ENCODE results near the gene DYNLL1. TPM values are rescaled to one million over a fixed set of nuclear protein-coding genes. Genes with fewer than 3 reads are reported as not detected.

DYNLL1 gene
- total RNA-seq, 1 experiment from 2014 or later: 618 TPM

DNA sequence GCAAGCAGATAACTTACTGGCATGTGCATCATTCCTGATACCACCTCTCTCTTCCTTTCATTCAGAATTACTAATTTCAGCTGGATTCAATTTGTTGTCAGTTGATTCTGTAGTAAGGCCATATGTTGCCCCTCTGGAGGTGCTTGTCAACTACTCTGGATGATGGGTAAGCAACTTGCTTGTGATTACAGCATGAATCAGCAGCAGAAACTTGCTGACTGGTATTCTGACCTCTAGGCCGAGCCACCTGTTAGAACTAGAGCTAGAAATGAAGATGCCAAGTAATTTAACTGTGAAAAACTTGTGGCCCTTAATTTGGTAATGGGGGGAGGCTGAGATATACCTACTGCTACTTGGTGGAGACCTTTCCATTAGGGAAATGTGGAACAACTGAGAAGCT is 43.4 kb downstream of the DYNLL1 start:
- H2AFZ ChIP-seq (ENCODE audit: low read length): no peak overlapping the region
- no peak overlapping the region for H3K4me3 Mint-ChIP-seq
- no peak for DNase-seq
- no peak overlapping the region for H3K14ac ChIP-seq (ENCODE audit: insufficient read depth, low read length)
- no peak overlapping the region for H3K27ac ChIP-seq (ENCODE audit: insufficient read length, low read depth, low read length)
- no peak overlapping the region for H2BK5ac ChIP-seq (ENCODE audit: insufficient read length, low read length)
- H3K4me1 Mint-ChIP-seq: peaks cover 18 to 33% of the 10 kb centered on the region in 2 experiments
- H2BK15ac ChIP-seq (ENCODE audit: low read depth, low read length): no peak overlapping the region
- H3K4me2 ChIP-seq (ENCODE audit: insufficient read depth, insufficient read length, low read length): no peak overlapping the region
- H3K23me2 ChIP-seq (ENCODE audit: insufficient read length, low read depth, low read length, poor library complexity, severe bottlenecking): peaks cover 6% of the 10 kb centered on the region
- no peak overlapping the region for H3K23ac ChIP-seq (ENCODE audit: insufficient read length, low read depth, low read length)
- WGBS (ENCODE audit: extremely low coverage, insufficient read length, low lambda C conversion rate): no CpG with 5 or more reads among the region's 1 CpG
- peaks cover 2% of the 10 kb centered on the region for H4K20me1 ChIP-seq (ENCODE audit: control insufficient read depth, insufficient read depth, insufficient read length)
- peaks cover 47% of the 10 kb centered on the region; the same call in 1 of the 2 replicates for H3K79me2 ChIP-seq (ENCODE audit: insufficient read depth, low read length)
- H4K91ac ChIP-seq (ENCODE audit: insufficient read length, low read depth, low read length): no peak overlapping the region
- H3K18ac ChIP-seq (ENCODE audit: insufficient read length, low read depth, low read length): no peak overlapping the region
- H3K27ac Mint-ChIP-seq: no peak overlapping the region; a peak in 1 of 7 replicates
- H3K56ac ChIP-seq (ENCODE audit: insufficient read length, low read depth, low read length): no peak overlapping the region
- H3K27me3 ChIP-seq (ENCODE audit: insufficient read depth, low read length): no peaks in the 10 kb centered on the region
- H3K9me3 ChIP-seq (ENCODE audit: control insufficient read depth, low read depth, low read length): no peaks in the 10 kb centered on the region
- H3T11ph ChIP-seq (ENCODE audit: low read length): no peak overlapping the region
- no peaks in the 10 kb centered on the region for H3K9me3 Mint-ChIP-seq
- TF ChIP-seq, protein P1, sequence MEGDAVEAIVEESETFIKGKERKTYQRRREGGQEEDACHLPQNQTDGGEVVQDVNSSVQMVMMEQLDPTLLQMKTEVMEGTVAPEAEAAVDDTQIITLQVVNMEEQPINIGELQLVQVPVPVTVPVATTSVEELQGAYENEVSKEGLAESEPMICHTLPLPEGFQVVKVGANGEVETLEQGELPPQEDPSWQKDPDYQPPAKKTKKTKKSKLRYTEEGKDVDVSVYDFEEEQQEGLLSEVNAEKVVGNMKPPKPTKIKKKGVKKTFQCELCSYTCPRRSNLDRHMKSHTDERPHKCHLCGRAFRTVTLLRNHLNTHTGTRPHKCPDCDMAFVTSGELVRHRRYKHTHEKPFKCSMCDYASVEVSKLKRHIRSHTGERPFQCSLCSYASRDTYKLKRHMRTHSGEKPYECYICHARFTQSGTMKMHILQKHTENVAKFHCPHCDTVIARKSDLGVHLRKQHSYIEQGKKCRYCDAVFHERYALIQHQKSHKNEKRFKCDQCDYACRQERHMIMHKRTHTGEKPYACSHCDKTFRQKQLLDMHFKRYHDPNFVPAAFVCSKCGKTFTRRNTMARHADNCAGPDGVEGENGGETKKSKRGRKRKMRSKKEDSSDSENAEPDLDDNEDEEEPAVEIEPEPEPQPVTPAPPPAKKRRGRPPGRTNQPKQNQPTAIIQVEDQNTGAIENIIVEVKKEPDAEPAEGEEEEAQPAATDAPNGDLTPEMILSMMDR (conservative IDR thresholded peaks at IDR 0.05): no peak
- H4K5ac ChIP-seq (ENCODE audit: insufficient read length, low read depth, low read length): no peak overlapping the region
- H3K9ac ChIP-seq (ENCODE audit: extremely low read depth, insufficient read length, low read length): no peak overlapping the region
- H3K4ac ChIP-seq (ENCODE audit: low read depth, low read length): no peak overlapping the region
- H4K8ac ChIP-seq (replicated peaks; ENCODE audit: insufficient read length, low read depth, low read length): no peak overlapping the region
- H2BK20ac ChIP-seq (ENCODE audit: low read depth, low read length, poor library complexity, severe bottlenecking): no peak overlapping the region
- H2AK5ac ChIP-seq (ENCODE audit: insufficient read length, low read length): no peak overlapping the region
- H2BK120ac ChIP-seq (ENCODE audit: low read depth, low read length, poor library complexity, severe bottlenecking): no peak overlapping the region
- no peaks in the 10 kb centered on the region for H3K4me1 ChIP-seq (ENCODE audit: insufficient read depth, low read length)
- peaks cover 2% of the 10 kb centered on the region for H3K79me1 ChIP-seq (ENCODE audit: insufficient read depth, low read depth, low read length, poor library complexity, severe bottlenecking)
- peaks cover 12 to 45% (median 28%) of the 10 kb centered on the region in 3 experiments for H3K36me3 Mint-ChIP-seq (ENCODE audit: insufficient read depth in 1 of 3, low read depth in 3 of 3)
- H3K27me3 Mint-ChIP-seq (ENCODE audit: low read depth): no peaks in the 10 kb centered on the region
- H2BK12ac ChIP-seq (ENCODE audit: insufficient read length, low read depth, low read length): no peak overlapping the region
